Activated CD4-positive, alpha-beta T cell treated with anti-CD3 and anti-CD28 coated beads, Interleukin-2, amount 50 U/mL, for 48 hours (primary cell): Measurements from ENCODE around the gene PLK5.
"Not testable (repeated sequence)": the region's sequence is repeated elsewhere in the genome, so short reads cannot be mapped to it uniquely, and the experiment has no call there.

Experiments used
- DNase-seq, 2 experiments: peaks; one replicate each; pipeline ENCODE4 v3.0.0-alpha.2; 2020

Gene PLK5, protein sequence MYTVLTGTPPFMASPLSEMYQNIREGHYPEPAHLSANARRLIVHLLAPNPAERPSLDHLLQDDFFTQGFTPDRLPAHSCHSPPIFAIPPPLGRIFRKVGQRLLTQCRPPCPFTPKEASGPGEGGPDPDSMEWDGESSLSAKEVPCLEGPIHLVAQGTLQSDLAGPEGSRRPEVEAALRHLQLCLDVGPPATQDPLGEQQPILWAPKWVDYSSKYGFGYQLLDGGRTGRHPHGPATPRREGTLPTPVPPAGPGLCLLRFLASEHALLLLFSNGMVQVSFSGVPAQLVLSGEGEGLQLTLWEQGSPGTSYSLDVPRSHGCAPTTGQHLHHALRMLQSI

DNA sequence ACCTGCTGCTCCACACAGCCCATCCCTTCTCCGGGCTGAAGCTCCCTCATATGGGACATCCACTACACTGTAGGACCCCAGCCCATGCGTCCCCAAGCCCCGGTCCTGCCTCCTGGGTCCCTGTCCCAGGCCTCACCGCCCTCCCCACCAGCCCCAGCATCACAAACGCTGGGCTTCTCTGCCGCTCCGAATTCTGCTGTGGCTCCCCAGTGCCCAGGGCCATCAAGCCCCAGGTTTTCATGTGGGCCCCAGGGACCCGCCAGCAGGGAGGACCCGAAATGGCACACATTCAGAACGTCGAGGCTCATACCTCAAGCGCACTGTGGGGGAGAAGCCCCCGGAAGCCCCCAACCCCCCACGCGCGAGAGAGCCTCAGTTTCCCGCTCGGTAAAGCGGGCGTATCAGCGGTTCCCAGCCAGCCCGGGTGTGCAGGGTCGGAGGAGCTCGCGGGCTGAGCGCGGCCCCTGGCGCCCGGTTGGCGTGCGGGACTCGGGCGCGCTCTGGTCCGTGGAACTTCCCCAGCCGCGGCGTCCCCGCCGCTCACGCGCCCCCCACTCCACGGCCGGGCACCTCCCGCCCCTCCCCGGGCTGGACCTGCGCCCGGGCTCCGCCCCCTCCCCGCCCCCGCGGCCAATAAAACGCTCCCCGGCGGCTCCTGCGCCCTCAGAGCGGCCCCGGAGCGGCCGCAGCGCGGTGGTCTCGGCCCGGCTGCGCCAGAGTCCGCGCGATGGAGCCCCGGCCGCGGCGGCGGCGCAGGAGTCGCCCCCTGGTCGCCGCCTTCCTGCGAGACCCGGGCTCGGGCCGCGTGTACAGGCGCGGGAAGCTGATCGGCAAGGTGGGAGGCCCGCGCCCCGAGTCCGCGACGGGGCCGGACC lies at the start of gene PLK5:
Gene PLK5 (plus strand): TSS at position 666 of the 875 bp plus-strand sequence. CDS start 2,920 bp downstream, outside the sequence.
- no peak for DNase-seq

DNA sequence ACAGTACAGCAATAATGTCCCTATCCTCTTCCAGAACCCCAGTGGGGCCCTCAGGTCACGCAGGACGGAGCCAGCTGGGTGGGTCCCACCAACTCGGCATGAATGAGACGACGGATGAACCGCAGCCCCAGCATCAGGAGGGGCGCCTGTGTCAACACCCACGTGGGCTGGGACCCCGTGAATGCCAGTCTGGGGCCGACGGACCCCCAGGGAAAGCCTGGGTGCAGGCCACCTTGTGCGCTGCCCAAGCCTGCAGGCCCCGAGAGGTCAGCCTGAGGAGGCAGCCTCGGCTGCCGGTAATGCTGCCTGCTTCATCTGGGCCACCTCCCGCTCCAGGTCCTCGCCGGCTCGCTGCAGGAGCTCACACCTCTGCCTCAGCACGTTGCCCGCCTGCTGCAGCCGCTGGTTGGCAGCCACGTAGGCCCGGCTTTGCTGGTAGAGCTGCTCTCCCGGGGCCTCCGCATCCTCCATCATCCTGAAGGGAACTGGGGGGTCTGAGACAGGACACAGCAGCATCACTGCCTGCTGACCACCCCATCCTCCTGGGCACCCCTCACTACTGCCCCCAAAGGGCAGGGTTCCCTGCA lies 49.0 kb upstream of the PLK5 start:
- DNase-seq = no peak

DNA sequence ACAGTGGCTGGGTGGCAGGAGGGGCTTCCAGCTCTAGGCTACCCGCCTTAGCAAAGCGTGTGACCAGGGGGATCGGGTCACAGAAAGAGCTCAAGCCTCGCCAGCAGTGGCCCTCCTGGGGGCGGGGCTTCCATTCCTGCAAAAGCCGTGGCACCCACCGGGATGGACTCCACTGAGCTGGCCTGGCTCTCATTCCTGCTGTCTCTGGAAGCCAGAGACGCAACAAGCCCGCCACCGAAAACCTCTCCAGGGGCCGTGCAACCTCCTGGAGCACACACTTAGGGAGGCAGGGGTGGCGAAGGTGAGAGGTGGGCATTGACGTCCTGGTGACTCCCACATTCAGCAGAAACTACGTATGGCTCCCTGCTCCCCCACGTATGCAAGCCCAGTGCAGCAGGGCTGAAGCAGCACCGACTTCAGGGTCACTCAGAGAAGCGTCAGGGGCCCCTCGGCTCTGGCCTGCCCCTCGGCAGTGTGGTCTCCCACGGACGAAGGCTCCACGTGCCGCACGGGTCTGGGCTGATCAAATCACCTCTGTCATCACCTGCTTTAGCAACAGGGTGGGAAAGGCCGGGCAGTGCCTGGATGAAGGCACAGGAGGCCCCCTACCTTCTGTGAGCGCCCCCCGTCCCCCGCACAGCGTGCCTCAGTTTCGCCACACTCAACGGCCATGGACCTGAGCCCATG lies 48.0 kb upstream of the PLK5 start:
- DNase-seq = no peak

DNA sequence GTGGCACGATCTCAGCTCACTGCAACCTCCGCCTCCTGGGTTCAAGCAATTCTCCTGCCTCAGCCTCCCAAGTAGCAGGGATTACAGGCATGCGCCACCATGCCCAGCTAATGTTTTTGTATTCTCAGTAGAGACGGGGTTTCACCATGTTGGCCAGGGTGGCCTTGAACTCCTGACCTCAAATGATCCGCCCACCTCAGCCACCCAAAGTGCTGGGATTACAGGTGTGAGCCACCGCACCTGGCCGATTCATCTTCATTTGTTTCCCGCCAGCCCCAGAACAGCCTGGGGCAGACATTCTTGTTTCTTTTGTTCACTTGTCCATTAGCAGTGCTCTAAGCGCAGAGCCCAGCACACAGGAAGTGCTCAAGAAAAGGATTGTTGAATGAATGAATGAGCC lies 46.8 kb upstream of the PLK5 start:
- not testable (repeated sequence) for DNase-seq

DNA sequence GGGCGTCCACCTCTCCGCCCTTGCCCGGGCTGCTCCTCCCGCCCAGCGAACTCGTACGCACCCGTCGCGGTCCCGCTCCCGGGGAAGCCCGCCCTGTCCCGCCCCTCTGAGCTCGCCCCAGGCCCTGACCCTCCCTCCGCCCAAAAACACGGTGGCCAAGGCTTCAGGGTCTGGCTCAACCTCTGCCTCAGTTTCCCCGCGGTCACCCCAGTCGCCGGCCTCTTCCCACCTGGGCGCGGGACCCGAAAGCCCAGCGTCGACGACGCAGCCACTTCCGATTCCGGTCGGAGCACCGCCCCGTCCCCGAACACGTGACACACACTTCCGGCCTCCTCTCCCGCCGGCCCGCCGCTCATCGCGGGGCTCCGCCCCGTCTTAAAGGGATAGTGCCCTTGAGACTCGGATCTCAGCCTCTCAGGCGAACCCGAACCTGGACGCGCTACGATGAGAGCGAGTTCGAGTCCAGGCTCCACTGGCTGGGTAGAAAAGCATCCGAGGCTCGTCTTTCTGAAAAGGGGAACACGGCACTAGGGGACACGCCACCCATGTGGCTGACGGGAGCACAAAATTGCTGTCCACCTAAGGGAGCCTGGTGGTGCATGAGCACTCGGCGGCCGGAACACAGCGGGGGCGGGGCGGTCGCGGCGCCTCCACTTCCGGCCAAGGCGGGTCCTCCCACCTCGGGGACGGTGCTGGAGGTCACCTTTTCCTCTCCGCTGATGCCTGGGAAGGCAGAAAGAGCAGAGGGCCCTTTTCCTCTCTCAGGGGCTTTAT lies 44.8 kb upstream of the PLK5 start, which contains the start of gene C19orf25:
Gene C19orf25 (minus strand): TSS at position 282 of the 774 bp plus-strand sequence. CDS start 312 bp downstream, outside the sequence.
- DNase-seq = peak; percentile 94

DNA sequence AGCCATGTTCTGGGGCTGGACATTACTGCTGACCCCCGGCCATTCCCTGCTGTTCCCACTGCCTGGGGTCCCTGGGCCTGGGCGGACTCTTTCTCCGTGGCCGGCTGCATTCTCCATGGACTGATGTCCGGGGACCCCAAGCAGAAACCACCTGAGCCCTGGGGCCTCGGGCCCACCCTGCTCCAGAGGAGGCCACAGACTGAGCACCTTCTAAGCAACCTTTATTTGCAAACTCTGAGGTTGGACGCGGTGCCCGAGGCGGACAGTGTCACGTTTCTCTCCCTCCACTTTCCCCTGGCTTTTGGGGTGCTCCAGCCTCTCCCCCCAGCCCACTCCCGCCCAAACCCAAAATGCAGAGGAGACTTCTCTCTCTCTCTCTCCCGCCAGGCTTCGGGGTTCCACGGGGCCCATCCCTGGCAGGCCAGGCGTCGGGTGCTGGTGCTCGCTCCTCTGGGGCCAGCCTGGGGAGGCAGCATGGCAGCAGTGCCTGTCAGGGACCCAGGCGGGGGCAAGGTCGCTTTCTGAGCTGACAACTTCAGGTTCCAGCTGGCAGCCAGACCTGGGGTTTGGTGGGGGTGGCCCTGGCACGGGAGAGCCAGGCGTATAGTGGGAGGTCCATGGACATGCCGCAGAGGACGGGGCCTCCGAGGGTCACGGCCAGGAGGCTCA lies 42.5 kb upstream of the PLK5 start:
- no peak for DNase-seq

DNA sequence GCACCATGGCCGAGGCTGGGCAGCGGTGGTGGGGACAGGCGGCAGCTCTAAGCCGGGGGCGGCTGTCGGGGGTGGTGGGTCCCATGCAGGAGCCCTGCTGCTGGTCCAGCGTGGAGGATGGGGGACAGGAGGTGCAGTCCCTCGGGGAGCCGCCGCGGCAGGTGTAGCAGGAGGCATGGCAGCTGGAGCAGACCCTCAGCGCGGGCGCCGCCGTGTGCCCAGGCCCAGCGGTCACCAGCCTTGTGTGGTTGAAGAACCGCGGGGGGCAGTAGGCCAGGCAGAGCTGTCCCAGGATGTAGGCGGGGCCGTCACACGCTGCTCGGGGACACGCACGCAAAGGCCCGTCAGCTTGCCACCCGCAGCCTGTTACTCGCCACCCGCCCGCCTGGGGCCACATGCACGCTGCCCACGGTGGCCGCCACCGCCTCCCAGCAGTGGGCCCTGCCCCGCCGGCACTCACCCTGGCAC lies 42.0 kb upstream of the PLK5 start:
- no peak for DNase-seq

DNA sequence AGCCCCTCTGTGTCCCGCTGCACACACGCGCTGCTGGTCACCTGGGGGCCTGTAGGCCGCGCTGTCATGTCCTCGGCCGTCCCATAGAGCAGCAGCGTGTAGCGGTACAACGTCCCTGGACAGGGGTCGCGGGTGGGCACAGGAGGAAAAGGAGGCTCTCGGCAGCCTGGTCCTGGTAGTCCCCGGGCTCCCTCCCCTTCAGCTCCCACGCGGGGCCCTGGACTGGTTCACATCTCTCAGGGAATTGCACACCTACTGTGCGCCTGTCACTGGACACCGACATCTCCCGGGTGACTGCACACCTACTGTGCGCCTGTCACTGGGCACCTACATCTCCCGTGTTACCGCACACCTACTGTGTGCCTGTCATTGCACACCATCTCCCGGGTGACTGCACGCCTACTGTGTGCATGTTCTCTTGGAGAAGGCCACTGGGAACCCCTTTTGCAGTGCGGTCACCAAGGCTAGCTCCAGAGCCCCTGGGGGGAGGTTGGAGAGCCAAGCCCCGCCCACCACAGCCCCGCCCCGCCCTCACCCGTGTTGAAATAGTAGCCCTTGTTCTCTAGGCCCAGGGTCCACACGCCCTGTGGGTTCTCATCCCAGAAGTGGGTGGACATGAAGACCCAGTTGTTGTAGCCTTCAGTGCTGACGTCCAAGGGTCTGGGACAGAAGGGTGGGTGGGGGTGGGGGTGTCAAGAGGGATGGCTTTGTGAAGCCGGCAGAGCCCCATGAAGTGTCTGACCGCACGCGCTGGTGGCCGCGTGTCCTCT lies 41.3 kb upstream of the PLK5 start:
- no peak for DNase-seq

DNA sequence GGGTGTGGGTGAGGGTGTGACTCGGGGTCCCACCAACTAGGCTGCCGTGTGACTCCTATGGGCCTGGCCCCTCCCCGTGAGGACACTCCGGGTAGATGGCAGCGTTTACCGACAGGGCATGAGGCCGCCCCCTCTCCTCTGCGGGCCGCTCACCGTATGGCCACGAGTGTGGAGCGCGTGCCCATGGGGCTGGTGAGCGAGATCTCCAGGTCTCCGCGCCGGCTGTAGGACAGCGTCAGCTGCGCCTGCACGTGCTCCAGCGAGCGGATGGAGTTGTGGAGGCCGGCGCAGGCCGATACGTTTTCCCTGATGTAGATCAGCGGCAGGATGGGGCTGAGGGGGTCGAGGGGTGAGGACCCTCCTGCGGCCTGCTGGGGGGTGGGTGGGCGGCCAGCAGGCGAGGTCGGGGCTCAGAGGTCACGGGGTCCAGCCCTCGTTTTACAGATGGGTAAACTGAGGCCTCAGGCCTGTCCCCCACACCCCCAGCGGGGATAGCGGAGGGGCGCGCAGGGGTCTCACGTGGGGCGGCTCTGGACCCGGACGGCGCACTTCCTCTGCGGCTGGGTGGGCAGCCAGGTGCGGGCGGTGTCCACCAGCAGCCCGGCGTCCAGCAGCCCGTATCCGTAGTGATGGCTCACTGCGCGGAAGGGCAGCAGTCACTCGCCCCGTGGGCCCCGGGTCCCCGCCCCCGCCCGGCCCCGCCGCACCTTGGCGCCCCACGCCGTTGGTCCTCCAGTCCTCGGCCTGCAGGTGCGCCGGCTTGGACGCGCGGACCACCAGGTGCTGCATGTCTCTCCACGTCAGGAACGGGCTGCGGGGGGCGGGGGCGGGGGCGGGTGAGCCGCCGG lies 40.5 kb upstream of the PLK5 start:
- no peak for DNase-seq

DNA sequence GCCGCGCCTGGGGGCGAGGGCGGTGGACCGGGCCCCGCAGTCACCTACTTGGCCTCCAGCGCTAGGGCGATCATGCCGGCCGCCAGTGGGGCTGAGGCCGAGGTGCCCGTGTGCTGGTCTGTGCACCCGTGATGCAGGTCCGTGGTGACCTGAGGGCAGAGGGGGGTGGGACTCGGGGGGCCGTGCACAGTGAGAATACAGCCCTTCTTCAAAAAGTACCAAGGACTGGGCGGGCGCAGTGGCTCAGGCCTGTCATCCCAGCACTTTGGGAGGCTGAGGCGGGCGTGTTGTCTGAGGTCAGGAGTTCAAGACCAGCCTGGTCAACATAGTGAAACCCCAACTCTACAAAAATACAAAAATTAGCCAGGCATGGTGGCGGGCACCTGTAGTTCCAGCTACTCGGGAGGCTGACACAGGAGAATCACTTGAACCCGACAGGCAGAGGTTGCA lies 39.9 kb upstream of the PLK5 start:
- DNase-seq = no peak

DNA sequence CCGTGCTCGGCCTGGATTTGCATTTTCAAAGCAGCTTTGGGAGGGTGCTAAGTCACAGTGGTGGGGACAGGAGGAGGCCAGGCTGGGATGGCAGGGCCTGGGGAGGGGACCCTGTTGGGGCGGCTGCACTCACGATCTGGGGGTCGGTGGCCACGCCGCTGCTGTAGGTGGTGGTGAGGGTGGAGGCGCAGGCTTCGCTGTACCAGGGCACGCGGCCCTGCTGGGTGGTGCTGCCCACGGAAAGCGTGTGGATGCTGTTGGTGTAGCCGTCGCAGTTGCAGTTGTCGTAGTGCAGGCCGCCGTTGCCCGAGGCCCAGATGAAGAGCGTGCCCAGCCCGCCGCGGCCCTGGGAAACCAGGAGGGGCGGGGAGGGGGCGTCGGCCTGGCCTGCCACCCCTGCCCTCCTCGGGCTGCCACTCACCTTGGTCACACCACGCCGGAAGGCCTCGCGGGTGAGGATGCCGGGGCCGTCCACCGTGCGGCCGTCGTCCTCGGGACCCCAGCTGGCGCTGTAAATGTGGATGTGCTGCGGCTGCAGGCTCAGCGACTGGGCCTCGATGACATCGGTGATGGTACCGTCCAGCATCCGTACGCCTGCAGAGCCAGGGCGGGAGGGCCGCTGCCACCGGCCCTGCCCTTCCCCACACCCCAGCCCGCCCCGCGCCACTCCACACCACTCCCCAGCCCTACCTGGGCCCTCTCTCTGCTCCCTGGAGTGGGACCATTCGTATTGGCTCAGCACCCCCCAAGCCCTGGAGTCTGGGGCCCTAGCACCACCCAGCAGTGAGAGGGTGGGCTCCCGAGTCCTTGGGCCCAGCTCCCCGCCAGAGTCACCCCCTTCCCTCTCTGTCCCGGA lies 36.9 kb upstream of the PLK5 start:
- no peak for DNase-seq

DNA sequence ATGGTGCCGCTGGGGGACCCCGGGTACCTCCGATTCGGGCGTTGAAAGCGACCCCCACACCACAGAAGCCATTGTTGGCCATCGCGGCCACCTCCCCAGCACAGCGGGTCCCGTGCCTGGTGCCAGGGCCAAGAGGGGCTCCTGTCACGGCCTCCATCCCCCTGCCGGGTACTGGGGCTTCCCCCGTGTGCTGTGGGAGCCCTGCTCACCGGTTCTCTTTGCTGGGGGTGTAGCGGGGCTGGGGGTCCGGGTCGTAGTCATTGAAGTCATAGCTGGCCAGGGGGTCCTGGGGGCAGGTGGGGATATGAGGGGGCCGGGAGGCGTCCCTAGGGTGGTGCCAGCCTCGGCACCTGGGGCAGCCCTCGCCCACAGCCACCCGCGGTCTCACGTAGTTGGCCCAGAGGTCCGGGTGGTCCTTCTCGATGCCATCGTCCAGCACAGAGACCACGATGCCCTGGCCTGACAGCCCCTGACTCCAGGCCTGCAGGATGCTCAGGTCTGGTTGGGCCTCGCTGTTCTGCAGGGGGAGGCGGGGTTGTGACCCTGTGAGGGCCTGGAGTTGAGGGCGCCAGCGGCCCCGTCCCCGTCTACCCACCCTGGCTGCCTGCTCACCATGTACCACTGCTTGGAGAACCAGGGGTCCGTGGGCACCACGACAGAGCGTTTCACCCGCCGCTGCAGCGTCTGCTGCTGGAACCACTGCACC lies 36.1 kb upstream of the PLK5 start:
- no peak for DNase-seq

DNA sequence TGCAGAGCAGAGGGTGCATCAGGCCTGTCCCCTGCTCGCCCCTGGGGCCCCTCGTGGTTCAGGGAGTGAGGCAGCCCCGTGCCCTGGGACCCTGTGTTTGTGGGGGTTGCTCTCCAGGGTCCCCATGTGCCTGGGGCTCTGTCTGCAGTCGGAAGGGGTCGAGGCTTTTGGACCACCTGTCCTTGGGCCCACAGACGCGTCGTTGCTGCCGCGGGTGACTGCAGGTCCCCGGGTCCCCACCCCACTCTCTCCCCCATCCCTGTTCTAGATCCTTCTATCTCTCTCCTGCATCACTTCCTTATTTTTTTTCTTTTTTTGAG lies 35.6 kb upstream of the PLK5 start:
- DNase-seq = no peak

DNA sequence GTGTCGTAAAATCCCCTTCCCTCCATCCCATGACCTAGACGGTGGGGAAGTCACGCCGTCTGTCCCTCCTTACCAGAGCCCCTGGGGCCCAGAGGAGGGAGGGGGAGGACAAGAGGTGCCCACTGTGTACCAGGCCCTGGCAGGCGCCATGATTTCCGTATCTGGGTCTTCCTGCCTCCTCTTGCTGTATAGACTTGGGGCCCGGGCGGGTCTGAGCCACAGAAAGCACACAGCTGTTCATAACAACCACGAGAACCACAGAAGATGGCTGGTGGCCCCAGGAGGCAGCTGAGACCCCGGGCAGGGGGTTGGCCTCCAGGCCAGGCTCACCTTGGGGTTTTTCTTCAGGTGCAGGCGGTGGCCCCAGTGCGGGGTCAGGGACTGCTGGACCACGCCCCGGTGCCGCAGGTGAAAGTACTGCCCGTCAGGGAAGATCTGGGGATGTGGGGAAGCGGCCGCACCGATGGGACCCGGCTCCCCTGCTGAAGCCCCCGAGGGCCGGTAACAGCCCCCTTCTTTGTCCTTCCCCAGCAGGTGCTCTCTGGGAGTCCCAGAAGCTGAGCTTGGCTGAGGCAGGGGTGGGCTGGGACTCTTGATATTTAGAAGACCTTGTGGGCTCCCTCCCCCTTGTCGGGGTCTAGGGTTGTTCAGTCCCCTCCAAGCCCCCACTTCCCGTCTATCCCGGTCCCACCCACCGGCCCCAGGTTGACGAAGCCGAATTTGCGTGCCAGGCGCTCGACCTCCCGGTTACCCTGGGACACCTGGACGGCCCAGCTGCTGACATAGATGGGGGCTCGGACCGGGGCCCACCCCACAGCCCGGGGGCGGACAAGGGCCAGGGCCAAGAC lies 34.2 kb upstream of the PLK5 start:
- no peak for DNase-seq

DNA sequence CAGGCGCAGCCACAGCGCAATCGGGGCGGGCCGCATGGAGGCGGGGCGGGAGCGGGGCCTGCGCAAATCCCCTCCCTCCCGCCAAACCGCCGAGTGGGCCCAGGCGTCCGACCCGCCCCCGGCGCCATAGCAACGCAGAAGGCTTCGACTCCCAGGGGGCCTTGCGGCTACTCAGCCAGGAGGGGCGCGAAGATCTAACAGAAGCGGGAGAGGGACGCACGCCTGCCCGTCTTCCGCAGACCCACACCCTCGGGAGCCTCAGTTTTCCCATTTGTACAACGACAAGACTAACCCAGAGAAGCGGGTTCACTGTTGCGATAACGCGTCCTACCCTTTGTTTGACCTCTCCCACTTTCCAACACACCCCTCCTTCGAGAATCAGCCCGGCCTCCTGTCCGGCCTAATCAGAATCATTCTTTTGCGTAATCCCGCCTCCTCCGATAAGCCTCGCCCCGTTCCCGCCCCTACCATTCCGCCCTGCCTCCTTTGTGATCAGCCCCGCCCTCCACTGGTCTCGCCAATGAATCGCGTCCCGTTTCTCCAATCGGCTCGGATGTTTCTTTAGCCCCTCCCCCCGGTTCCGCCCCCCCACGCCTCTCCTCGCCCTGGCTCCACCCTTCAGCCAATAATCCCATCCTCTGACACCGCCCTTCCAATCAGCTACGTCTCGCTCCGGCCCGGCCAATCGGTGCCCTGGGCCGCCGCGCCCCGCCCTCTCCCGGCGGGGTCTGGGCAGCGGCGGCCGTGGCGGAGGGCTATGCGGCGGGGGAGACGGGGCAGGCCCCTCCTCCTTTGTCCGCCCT lies 33.4 kb upstream of the PLK5 start, which contains the start of gene PCSK4:
Gene PCSK4 (minus strand): TSS at position 40 of the 803 bp plus-strand sequence. CDS start 4 bp downstream, at position 36.
- peak; percentile 98 for DNase-seq
